GM21367 (cell line): ENCODE measurements around the gene LIPN.
"Not testable (repeated sequence)": the region's sequence is repeated elsewhere in the genome, so short reads cannot be mapped to it uniquely, and the experiment has no call there.

Experiments
- ATAC-seq: cut with Tn5 transposase; IDR thresholded peaks from one replicate; pipeline ENCODE4 v1.9.1; 2021; ENCODE audit not compliant: unreplicated experiment

Gene LIPN, protein sequence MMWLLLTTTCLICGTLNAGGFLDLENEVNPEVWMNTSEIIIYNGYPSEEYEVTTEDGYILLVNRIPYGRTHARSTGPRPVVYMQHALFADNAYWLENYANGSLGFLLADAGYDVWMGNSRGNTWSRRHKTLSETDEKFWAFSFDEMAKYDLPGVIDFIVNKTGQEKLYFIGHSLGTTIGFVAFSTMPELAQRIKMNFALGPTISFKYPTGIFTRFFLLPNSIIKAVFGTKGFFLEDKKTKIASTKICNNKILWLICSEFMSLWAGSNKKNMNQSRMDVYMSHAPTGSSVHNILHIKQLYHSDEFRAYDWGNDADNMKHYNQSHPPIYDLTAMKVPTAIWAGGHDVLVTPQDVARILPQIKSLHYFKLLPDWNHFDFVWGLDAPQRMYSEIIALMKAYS

DNA sequence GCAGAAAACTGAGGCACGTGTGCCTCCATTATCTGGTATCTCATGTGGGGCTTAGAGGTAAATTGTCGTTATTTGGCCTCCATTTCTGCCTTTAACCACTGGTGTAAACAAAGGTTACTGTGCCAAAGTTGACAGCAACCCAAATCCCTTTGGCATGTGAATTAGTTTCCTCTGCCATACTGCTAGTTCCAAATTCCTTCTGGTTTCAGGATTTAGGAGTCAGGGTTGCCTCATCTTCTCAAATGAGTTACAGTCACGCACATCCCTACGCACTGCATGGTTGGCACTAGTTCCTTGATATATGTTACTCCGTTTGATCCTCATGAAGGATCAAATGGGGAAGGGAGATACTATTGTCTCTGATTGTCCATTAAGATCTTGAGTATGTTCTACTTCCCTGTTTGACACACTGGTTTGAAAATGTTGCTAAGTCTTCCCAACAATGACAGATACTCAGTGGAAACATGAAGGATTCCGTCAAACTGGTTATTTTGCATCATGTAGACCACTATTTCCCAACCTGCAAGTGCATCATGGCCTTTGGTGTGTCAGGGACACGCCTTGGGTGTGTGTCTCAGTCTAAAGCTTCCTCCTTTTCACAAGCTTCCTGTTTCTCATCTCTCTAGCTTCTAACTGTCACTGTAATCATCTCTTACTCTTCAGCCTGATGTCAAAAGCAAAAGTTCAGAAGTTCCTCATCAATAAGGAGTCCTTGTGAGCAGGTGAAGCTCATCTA is at the start of gene LIPN:
Gene LIPN (plus strand): TSS at position 655 of the 736 bp plus-strand sequence. CDS start 1,386 bp downstream, outside the sequence.
- no peak for ATAC-seq

GRCh38 chr10:88715517-88715916 is 44.3 kb upstream of the LIPN start:
- ATAC-seq, result no peak

GRCh38 chr10:88721392-88721791 is 38.4 kb upstream of the LIPN start:
- no peak for ATAC-seq

- no peak for ATAC-seq
Measured at GRCh38 chr10:88725798-88726197, 34.0 kb upstream of the LIPN start.

DNA sequence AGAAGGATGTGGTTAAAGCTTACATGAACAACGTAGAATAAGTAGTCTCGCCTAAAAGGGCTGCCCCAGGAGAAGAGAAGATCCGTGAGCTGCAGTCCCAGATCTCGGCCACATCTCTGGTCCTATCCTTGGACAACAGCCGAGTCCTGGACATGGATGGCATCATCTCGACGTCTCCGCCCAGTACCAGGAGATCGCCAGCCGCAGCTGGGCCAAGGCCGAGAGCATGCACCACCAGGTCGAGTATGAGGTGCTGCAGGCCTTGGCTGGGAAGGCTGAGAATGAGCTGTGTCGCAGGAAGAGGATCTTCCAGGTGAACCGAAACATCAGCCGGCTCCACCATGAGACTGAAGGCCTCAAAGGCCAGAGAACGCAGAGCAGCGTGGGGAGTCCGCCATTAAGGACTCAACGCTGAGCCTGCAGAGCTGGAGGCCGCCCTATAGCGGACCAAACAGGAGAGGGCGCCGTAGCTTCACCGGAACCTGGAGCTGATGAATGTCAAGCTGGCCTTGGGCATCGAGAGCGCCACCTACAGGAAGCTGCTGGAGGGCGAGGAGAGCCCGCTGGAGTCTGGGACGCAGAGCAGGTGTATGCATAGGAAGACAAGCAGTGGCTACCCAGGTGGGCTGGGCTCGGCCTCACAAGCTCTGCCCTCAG is 31.6 kb upstream of the LIPN start:
- no peak for ATAC-seq

- no peak for ATAC-seq
Measured at GRCh38 chr10:88730864-88731263, 29.0 kb upstream of the LIPN start.

- ATAC-seq, result no peak
Measured at GRCh38 chr10:88731296-88731695, 28.5 kb upstream of the LIPN start.

GRCh38 chr10:88733215-88733614 is 26.6 kb upstream of the LIPN start:
- ATAC-seq, result no peak

DNA sequence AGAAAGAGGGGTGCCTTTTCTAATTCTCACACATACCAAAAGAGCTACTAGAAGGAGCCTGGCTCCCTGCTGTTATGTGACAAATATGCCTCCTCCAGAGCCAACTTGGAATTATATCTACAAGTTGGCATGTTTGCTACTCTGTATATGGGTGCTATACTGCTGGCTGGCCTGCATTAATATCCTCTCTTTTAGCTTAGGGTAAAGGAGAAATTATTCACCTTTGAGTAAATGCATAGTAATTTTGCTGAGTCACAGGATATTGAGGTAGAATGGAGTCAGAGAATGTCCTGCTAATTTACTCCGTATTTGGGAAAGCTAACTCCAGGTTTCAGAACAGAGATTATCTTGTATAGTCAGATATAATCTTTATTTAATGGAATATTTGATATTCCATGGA is 24.2 kb upstream of the LIPN start:
- no peak for ATAC-seq

DNA sequence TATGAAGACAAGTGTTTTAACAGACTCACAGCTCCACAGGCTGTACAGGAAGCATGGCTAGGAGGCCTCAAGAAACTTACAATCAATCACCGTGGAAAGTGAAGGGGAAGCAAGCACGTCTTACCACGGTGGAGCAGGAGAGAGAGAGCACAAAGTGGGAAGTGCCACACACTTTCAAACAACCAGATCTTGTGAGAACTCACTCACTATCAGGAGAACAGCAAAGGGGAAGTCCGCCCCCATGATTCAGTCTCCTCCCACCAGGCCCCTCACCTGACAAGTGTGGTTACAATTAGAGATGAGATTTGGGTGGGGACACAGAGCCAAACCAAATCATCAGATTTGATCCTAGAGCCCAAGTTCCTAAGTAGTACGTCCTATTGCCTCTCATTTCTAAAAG is 17.9 kb upstream of the LIPN start:
- ATAC-seq, result not testable (repeated sequence)

DNA sequence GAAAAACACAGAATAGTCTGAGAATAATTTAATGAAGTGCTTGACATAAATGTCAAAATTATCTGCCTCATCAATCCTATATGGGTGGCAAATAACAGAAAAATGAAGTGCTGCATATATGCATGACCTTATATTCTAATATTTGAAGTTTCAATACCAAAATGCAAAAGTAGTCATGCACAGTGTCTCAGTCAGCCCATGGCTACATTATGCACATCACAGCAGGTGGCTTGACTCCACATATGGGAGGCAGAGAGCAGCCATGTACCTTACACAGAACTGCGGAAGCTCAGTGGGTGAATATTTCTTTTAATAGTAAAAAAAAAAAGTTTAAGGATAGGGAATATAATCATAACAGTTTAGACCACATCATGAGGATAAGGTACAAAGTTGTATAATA is 17.4 kb upstream of the LIPN start:
- no peak for ATAC-seq

DNA sequence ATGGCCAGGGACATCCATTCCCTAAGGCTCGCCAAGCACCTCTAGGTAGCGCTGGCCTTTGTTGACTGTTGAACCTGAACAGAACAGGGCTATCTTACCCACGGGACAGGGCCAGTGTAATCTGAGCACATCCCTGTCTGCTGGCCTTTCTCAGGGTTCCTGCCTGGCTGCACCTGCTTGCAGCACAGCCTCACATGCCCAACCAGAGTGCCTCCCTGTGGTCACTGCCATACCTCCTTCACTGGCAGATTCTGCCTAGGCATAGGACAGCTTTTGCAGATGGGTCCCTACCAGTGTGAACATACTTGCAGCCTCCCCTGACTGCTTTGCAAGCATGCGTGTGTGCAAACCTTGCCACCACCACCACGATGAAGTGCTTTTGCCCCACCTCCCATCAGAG is 15.8 kb upstream of the LIPN start:
- no peak for ATAC-seq

- ATAC-seq, result no peak
Measured at GRCh38 chr10:88745633-88746032, 14.2 kb upstream of the LIPN start.

DNA sequence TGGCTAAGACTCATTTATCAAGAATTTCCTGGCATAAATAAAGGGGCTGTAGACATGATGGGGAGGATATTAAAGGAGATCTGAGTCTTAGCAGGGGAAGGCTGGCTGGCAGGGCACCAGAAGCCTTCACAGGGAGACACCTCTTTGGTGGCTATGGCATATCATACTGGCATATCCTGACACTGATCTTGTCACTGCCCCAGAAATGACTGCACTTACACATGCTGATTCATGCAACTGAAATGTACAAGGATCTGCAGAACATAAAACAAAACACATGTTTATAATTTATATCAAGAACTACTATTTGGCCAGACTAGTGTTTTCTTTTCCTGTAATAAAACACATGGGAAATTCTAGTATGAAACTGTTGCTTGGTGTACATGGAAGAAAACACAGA is 5.5 kb upstream of the LIPN start:
- ATAC-seq, result no peak

DNA sequence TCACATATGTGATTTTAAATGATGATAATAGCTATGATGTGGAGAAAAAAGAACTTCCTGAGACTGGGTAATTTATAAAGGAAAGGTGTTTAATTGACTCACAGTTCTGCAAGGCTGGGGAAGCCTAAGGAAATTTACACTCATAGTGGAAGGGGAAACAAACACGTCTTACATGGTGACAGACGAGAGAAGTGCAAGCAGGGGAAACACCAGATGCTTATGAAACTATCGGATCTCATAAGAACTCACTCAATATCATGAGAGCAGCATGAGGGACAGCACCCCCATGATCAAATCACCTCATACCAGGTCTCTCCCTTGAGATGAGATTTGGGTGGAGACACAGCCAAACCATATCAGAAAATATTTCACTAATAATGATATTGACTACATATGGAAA is 4.1 kb upstream of the LIPN start:
- no peak for ATAC-seq

DNA sequence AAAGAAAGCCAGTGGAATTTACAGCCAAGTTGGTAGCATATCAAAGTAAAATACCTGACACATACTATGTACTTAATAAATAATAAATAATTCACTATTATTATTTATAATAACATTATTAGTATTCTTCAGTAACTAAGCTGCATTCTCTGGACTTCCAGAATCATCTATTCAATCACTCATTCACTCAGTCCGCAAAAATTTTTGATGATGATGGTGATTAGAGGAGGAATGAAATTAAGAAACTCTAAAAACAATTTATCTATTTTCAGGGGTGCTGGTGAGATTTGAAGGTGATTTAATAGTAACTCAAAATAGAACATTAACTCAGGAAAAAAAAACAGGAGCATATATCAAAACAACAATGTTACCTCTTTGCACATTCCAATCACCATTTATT is 3.2 kb upstream of the LIPN start:
- ATAC-seq, result no peak

DNA sequence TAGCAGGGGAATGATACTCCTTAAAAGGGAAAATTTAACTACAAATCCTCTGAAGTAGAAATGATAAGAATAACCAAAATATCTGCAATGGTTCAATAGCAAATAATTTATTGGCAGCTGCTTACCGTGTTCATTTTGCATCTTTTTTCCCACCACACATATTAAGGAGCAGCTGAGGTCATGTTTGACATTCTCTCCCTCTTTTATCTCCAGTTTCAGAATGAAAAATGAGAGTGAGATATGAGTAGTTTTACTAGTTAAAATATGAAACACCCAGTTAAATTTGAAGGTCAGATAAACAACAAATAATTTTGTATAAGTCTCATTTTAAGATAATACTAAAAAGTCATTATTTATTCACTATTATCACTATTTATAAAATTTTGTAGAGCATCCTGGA is 3.1 kb downstream of the LIPN start:
- ATAC-seq, result no peak

GRCh38 chr10:88763441-88763840 is 3.6 kb downstream of the LIPN start:
- no peak for ATAC-seq

GRCh38 chr10:88764110-88764509 is 4.3 kb downstream of the LIPN start:
- no peak for ATAC-seq

- no peak for ATAC-seq
Measured at GRCh38 chr10:88765816-88766215, 6.0 kb downstream of the LIPN start.

- ATAC-seq, result no peak
Measured at GRCh38 chr10:88769384-88769783, 9.6 kb downstream of the LIPN start.

GRCh38 chr10:88781206-88781605 is 21.4 kb downstream of the LIPN start:
- no peak for ATAC-seq
